Measurements from ENCODE around the gene AOC1.
"Not testable (repeated sequence)": the region's sequence is repeated elsewhere in the genome, so short reads cannot be mapped to it uniquely, and the experiment has no call there.

AOC1 gene

GRCh38 chr7:150910305-150910995 is 58.1 kb downstream of the AOC1 start:
- Histone ChIP-seq H3K27me3 (replicated peaks in 2 of 5; ENCODE audit: control insufficient read depth in 4 of 5, insufficient read depth in 5 of 5, low read length in 4 of 5) (peaks cover 0 to 31% (median 11%) of the 10 kb centered on the region in 5 experiments), H3K4me1 (ENCODE audit: control extremely low read depth in 1 of 4, control insufficient read depth in 4 of 4, insufficient read depth in 4 of 4, low read length in 3 of 4) (peaks cover 0 to 16% (median 11%) of the 10 kb centered on the region in 4 experiments)
- peak in 2 of 3 donors; percentile 30 to 57 for DNase-seq
- ChIA-PET POLR2A (interaction anchor here (0.5 to 1.5 kb wide), 2 partner anchors 20 to 118 kb away, joined by 3 read pairs; no protein-coding TSS in a partner anchor), CTCF (interaction anchor here (0.9 to 2.3 kb wide), 7 partner anchors 9 to 75 kb away, joined by 3 to 6 read pairs (median 4); no protein-coding TSS in a partner anchor)
- not testable (repeated sequence) for H3K36me3 ChIP-seq (ENCODE audit: control insufficient read depth in 4 of 4, insufficient read depth in 4 of 4, low read length in 3 of 4); H3K9me3 ChIP-seq (ENCODE audit: control extremely low read depth in 1 of 5, control insufficient read depth in 4 of 5, insufficient read depth in 2 of 5, low read depth in 1 of 5, low read length in 4 of 5); H3K27ac ChIP-seq (ENCODE audit: insufficient read depth in 1 of 2, low read depth in 1 of 2, low read length in 2 of 2, poor library complexity in 1 of 2, severe bottlenecking in 2 of 2); H3K4me3 ChIP-seq (ENCODE audit: control insufficient read depth in 1 of 7, extremely low read depth in 1 of 7, insufficient read depth in 4 of 7, low read depth in 2 of 7, low read length in 6 of 7)
- WGBS (ENCODE audit: insufficient coverage): 84% methylated on average over 4 of the region's 8 CpGs

GRCh38 chr7:150910996-150911422 is 58.7 kb downstream of the AOC1 start:
- peaks cover 0 to 36% (median 14%) of the 10 kb centered on the region in 5 experiments for H3K27me3 ChIP-seq (replicated peaks in 2 of 5; ENCODE audit: control insufficient read depth in 4 of 5, insufficient read depth in 5 of 5, low read length in 4 of 5)
- H3K27ac ChIP-seq (ENCODE audit: insufficient read depth in 1 of 2, low read depth in 1 of 2, low read length in 2 of 2, poor library complexity in 1 of 2, severe bottlenecking in 2 of 2): no peak overlapping the region
- no peak overlapping the region for H3K4me3 ChIP-seq (ENCODE audit: control insufficient read depth in 1 of 7, extremely low read depth in 1 of 7, insufficient read depth in 4 of 7, low read depth in 2 of 7, low read length in 6 of 7)
- ChIA-PET CTCF (interaction anchor here (0.9 to 2.3 kb wide), 10 partner anchors 8 to 75 kb away, joined by 3 to 6 read pairs (median 4); no protein-coding TSS in a partner anchor), POLR2A (interaction anchor here (0.5 to 1.5 kb wide), 2 partner anchors 20 to 118 kb away, joined by 3 read pairs; no protein-coding TSS in a partner anchor)
- 45% methylated on average over 12 of the region's 12 CpGs for WGBS (ENCODE audit: insufficient coverage)
- H3K36me3 ChIP-seq (ENCODE audit: control insufficient read depth in 4 of 4, insufficient read depth in 4 of 4, low read length in 3 of 4): no peaks in the 10 kb centered on the region
- DNase-seq: peak in 2 of 3 donors; percentile 39 to 67
- H3K9me3 ChIP-seq (ENCODE audit: control extremely low read depth in 1 of 5, control insufficient read depth in 4 of 5, insufficient read depth in 2 of 5, low read depth in 1 of 5, low read length in 4 of 5): no peaks in the 10 kb centered on the region
- H3K4me1 ChIP-seq (ENCODE audit: control extremely low read depth in 1 of 4, control insufficient read depth in 4 of 4, insufficient read depth in 4 of 4, low read length in 3 of 4): peaks cover 0 to 13% (median 10%) of the 10 kb centered on the region in 4 experiments

Data from common myeloid progenitor, CD34-positive (primary cell).